ENCODE measurements around the gene RPS6KA6. TPM values are rescaled to one million over a fixed set of nuclear protein-coding genes. Genes with fewer than 3 reads are reported as not detected.

Gene RPS6KA6
- polyA plus RNA-seq (ENCODE audit: insufficient read length in 12 of 12) = 1 to 10 TPM in 11 of 12 donors, not detected in 1; 3.5 to 9.5 (median 4.8) TPM
- long read RNA-seq, donor 1 = 0 reads
- long read RNA-seq, donor 2 = 0 reads
- long read RNA-seq, donor 3, partial matches to known transcripts = 0 of 1 reads
- long read RNA-seq, donor 3, other reads (novel, unspliced or antisense) = 0 of 1 reads
- long read RNA-seq, donor 4 = 0 reads
- long read RNA-seq, donor 5 = 0 reads
- long read RNA-seq, donor 6 = 0 reads
- long read RNA-seq, donor 7 = 0 reads
- long read RNA-seq, donor 8 = 0 reads
- long read RNA-seq, donor 9 = 0 reads
- long read RNA-seq, donor 10 = 0 reads
- long read RNA-seq, donor 11 = 0 reads

DNA sequence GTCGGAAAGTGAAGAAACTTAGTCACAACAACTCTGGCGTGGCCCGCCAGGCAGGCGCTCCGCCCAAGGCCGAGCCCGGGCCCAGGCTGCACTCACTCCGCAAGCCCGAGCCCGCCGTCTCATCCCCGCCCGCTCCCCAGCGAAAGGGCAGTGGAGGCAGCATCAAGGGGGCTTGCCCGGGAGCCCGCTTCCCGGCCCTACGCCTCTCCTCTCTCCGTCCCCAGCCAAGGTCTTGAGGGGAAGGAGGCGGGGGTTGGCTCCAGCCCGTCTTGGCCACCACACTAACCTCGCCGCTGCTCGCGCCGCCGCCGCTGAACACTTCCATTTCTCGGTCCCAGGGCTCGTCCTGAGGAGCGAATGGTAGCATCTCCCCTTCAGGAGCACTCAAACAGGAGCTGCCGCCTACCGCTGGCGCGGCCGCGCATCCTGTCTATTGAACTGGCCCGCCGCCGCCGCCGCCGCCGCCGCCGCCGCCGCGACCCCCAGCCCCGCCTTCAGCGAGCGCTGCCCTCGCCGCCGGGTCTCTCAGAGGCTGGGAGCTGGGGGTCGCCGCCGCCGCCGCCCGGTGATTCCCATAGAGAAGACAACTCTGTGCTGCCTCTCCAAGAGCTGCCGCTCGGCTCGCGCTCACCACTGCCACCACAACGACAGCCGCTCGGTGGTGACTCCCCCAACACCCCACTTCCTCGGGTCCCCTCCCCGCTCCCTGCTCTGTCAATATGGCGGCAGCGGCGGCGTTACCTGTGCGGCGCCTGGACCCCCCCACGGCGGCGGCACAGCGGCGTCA lies at the start of gene RPS6KA6:
RPS6KA6 (minus strand) TSS at position 667 of the 787 bp plus-strand sequence; CDS start at position 367, 300 bp downstream.
- peak; percentile 31 for DNase-seq

GRCh38 chrX:84224741-84225140 lies 36.7 kb upstream of the RPS6KA6 start:
- DNase-seq = no peak

GRCh38 chrX:84223261-84223660 lies 35.3 kb upstream of the RPS6KA6 start:
- DNase-seq = no peak

GRCh38 chrX:84221181-84221580 lies 33.2 kb upstream of the RPS6KA6 start:
- no peak for DNase-seq

GRCh38 chrX:84219551-84219950 lies 31.6 kb upstream of the RPS6KA6 start:
- no peak for DNase-seq

DNA sequence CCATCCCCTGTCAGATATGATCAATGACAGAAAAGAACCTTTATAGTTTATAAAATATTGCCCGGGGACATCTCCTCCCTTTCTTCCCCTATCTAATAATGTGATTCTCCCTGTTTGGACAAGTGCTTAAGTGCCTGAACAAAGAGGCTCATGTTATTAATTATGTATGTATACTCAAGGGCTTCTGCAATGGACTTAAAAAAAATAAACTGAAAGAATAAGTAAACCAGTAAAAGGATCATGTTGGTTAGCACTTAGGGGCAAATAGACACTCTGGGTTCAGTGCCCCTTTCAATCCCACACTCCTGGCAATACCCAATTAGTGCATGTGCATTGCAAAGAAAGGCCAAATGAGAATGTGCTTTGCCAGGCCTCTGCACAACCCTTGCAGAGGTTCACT lies 30.7 kb upstream of the RPS6KA6 start:
- DNase-seq = no peak

GRCh38 chrX:84216881-84217280 lies 28.9 kb upstream of the RPS6KA6 start:
- no peak for DNase-seq

DNA sequence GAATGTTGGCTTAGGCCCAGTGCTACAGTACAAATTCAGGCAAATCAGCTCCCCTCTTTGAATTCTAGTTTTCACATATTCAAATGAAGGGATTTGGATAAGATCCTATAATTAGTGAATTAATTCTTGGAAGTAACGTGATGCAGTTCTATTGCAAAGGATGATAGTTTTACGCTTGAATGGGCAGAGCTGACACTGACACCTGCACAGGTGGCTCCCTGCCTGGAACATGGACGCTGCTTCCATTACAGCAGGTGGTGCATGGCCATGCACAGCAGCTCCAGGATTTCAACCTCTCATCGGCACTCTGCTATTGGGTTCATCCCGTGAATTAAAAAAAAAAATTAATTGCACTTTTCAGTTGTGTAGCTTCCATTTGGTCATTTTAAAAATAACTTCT lies 28.4 kb upstream of the RPS6KA6 start:
- DNase-seq = no peak

GRCh38 chrX:84205276-84205675 lies 17.3 kb upstream of the RPS6KA6 start:
- no peak for DNase-seq

DNA sequence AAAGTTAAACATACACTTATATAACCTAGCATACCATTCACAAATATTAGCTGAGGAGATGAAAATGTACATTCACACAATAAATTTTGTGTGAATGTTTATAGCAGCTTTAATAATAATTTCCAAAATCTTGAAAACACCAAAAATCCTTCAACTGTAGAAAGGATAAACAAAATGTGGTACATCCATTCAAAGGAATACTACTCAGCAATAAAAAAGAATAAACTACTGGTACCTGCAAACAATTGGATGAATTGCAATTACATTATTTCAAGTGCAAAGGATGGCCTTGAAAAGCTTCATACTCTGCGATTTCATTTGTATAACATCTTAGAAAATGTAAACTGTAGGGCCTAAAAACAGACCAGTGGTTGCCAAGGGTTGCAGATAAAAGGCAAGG lies 11.7 kb upstream of the RPS6KA6 start:
- DNase-seq = no peak

DNA sequence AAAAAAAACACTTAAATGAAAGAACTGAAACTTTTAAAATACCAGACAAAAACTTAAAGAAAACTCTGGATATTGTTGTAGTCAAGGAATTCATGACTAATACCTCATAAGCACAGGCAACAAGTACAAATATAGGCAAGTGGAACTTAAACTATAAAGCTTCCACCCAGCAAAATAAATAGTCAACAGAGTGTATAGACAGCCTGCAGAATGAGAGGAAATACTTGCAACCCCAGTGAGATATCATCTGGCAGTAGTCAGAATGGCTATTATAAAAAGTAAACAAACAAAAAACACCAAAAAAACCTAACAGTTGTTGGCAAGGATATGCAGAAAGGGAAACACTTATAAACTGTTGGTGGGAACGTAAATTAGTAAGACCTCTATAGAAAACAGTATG lies 9.6 kb upstream of the RPS6KA6 start:
- DNase-seq = no peak

DNA sequence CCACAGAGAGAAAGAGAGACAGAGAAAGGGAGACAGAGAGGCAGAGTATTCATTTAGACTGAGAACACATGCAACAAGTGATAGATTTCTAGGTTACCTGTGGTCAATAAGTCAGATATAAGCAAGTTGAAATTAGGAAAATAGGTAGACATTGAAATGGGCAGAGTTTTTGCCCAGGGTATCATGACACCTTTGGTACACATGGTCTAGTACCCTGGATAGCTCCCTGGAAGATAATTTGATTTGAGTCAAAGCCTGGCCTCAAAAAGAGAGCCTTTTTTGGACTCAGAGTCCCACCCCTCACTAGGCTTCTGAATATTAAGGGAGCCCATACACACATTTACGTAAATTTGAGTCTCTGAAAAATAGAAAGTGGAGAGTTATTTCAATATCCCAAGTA lies 4.0 kb upstream of the RPS6KA6 start:
- DNase-seq = no peak

DNA sequence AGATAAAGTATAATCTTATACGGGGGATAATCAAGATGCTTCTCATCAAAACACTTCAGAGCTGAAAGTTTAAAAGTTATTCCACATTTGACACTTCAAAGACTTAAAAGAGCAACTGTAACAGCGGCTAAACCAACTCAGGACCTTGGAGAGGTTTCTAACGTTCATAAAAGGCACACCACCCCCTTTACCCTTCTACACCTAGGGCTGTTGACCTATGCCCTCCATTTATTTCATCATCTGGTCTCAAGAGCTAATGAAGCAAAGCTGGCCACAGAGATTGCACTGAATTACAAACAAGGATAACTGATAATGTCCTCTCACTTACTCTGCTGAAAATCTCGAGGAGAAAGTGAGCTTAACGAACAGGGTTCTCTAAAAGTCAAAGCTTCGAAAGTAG lies 1.1 kb upstream of the RPS6KA6 start:
- DNase-seq = no peak

GRCh38 chrX:84188320-84188834 lies 378 bp upstream of the RPS6KA6 start:
- DNase-seq = peak; percentile 70

- peak; percentile 7 for DNase-seq
Measured at GRCh38 chrX:84186603-84187532, 1.1 kb downstream of the RPS6KA6 start.

DNA sequence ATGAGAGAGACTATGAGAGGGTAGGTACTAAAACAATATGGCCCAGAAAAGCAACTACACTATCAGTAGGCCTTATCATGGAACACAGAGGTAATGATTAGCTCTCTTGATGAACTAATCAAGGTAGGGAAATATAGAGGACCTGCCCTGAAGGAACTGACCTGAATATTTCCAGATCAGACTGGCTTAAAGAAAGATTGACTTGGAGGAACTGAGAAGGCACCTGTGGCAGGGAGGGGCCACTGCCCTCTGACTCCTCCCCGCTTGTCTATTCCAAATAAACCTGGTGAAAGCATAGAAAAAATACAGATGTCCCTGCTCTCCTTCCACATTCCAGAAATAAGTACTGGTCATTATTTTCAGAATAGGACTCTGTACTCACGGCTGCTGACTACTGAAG lies 5.5 kb downstream of the RPS6KA6 start:
- no peak for DNase-seq

- no peak for DNase-seq
Measured at GRCh38 chrX:84175958-84176357, 12.0 kb downstream of the RPS6KA6 start.

DNA sequence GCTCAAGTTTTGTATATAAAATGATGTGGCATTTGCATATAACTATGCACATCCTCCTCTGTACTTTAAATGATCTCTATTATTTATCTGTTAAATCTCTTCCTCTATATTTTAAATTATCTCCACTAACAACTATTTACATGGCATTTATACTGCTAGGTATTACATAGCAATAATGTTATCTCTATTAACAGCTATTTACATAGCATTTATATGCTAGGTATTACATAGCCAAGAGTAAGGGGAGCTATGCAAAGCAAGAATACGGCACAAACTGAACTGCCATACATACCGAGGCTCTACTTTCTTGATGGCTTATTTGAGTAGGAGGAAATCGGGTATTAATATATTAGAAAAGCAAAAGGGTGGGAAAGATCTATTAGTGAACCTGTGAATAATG lies 12.7 kb downstream of the RPS6KA6 start:
- DNase-seq = no peak

DNA sequence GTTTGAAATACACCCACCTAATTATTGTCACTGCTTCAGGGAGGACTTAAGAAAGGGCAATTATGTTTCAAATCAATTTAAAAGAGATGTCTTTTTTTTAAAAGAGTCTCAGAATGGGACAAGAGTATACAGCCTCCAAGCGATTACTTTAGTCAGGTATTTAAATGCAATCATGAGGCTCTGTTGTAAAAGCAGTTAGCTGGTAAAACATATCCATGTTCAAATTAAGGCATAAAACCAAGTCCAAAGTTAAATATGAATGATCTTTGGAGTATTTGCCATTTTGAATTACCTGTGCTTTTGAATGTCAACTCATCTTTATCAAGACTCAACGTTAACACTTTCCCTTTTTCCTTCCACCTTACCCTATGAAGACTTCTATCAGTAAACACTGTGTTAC lies 13.7 kb downstream of the RPS6KA6 start:
- DNase-seq = no peak

- DNase-seq = no peak
Measured at GRCh38 chrX:84170931-84171330, 17.1 kb downstream of the RPS6KA6 start.

DNA sequence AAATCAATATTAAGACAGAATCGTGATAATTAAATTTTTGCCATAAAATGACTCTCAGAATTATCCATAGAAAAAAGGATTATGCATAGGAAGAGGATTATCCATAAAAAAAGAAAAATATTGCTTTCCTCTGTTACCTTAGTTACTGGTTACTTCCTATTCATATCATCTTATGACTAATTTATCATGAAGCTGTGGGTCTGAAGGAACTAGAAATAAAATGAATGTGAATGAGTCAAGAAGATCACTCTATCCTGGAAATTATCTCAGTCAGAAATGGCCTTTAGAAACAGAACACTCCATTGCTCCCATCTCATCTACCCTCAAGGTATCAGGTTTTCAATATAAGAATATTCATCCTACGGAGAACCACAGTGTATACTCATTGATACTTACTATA lies 19.4 kb downstream of the RPS6KA6 start:
- no peak for DNase-seq

GRCh38 chrX:84168095-84168494 lies 19.9 kb downstream of the RPS6KA6 start:
- no peak for DNase-seq
